Measurements from ENCODE around the gene WDR43. TPM values are rescaled to one million over a fixed set of nuclear protein-coding genes. Genes with fewer than 3 reads are reported as not detected.

WDR43 gene
- total RNA-seq, 1 donor: 79.3 TPM

Small RNA genes lying within 50 kb of the gene (small RNA-seq; reads per million reads assigned to genes)
- not detected for gene RF00019
- gene SNORD53: 19.5 reads per million, percentile 94 among the genes with 10 or more reads in this experiment
- 13.8 reads per million, percentile 93 among the genes with 10 or more reads in this experiment for gene SNORD53B
- gene SNORD92: 4.9 reads per million, percentile 86 among the genes with 10 or more reads in this experiment

Other genes with a start within 250 kb of the WDR43 start
- 167 and 170 TPM in 2 replicates for gene PPP1CB, start 142.8 kb upstream of the WDR43 start, total RNA-seq
- 0.59 and 0.72 TPM in 2 replicates for gene SPDYA, start 83.8 kb upstream of the WDR43 start, total RNA-seq
- 9.4 and 18.9 TPM in 2 replicates for gene TRMT61B, start 24.4 kb upstream of the WDR43 start, total RNA-seq
- under 0.01 and 0.72 TPM in 2 replicates for gene TOGARAM2, start 86.6 kb downstream of the WDR43 start, total RNA-seq
- not detected in 2 replicates for gene PCARE, start 179.9 kb downstream of the WDR43 start, total RNA-seq
- gene CLIP4, start 220.7 kb downstream of the WDR43 start, total RNA-seq: 124 and 136 TPM in 2 replicates

Measured in osteoblast (primary cell).